Dendritic cell treated with granulocyte-macrophage colony-stimulating factor and Interleukin-4, amounts not matched to agents 40 ng/mL and 50 ng/mL, for 4 days (primary cell): ENCODE data around the gene RINL.

Experiments
- H3K27ac Mint-ChIP-seq: one replicate; pipeline ENCODE4 v1.8.0; 2022; ENCODE audit warnings: mild to moderate bottlenecking, mixed read lengths
- H3K27me3 Mint-ChIP-seq: one replicate; pipeline ENCODE4 v1.8.0; 2022; ENCODE audit warnings: mild to moderate bottlenecking, mixed read lengths
- H3K36me3 Mint-ChIP-seq: one replicate; pipeline ENCODE4 v1.8.0; 2022; ENCODE audit warnings: low read depth, mixed read lengths
- H3K4me1 Mint-ChIP-seq: one replicate; pipeline ENCODE4 v1.8.0; 2022; ENCODE audit warnings: low read depth, mixed read lengths
- H3K4me3 Mint-ChIP-seq: one replicate; pipeline ENCODE4 v1.8.0; 2022; ENCODE audit warnings: mild to moderate bottlenecking, moderate library complexity, mixed read lengths
- H3K9me3 Mint-ChIP-seq: one replicate; pipeline ENCODE4 v1.8.0; 2022; ENCODE audit warnings: mixed read lengths
- intact Hi-C: fragments of 100-400 bp; cut with micrococcal nuclease; formaldehyde crosslinking; loops from one replicate; pipeline ENCODE4 v1.15.0; 2022

RINL gene

DNA sequence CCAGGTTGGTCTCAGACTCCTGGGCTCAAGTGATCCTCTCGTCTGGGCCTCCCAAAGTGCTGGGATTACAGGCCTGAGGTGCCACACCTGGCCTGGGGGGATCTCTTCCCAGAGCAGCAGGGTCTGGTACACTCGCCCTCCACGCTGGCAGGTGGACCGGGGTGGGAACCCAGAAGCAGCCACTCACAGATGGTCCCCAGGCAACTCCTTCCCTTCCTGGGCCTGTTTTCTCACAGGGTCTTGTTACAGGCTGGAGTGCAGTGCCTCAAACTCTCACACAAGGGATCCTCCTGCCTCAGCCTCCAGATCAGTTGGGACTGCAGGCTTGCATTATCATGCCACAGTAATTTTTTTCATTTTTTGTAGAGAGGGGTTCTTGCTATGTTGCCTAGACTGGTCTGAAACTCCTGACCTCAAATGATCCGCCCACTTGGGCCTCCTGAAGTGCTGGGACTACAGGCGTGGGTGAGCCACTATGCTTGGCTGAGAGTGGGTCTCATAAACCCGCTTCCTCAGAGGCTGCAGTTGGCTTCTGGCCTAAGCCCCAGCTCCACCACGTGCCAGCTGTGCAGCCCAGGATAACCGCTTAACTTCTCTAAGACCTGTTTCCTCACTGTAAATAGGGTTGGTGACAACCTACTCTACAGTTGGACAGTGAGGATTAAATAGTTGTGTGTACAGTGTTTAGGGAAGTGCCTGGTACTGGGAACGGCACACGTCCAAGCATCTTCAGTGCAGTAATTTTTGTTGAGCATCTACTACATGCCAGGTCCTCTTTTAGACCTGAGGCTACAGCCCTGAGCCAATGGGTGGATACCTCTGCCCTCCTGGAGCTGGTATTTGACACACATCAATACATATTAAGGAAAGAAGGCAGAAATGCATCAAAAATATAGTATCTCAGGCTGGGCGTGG lies 34.8 kb upstream of the RINL start:
- Mint-ChIP-seq H3K36me3 (peaks cover 40% of the 10 kb centered on the region), H3K4me3 (no peak overlapping the region), H3K4me1 (peaks cover 17% of the 10 kb centered on the region), H3K27me3 (no peaks in the 10 kb centered on the region), H3K9me3 (no peaks in the 10 kb centered on the region), H3K27ac (no peak overlapping the region)
- intact Hi-C loops: no loop called here

- no peak overlapping the region for H3K4me3 Mint-ChIP-seq
- no peaks in the 10 kb centered on the region for H3K27me3 Mint-ChIP-seq
- H3K9me3 Mint-ChIP-seq: no peaks in the 10 kb centered on the region
- peaks cover 17% of the 10 kb centered on the region for H3K4me1 Mint-ChIP-seq
- peaks cover 53% of the 10 kb centered on the region for H3K36me3 Mint-ChIP-seq
- no peak overlapping the region for H3K27ac Mint-ChIP-seq
- intact Hi-C loops: no loop called here
Observed at GRCh38 chr19:38911388-38912001, 33.4 kb upstream of the RINL start.

GRCh38 chr19:38910488-38910887 lies 32.4 kb upstream of the RINL start:
- H3K4me1 Mint-ChIP-seq: peaks cover 17% of the 10 kb centered on the region
- peaks cover 53% of the 10 kb centered on the region for H3K36me3 Mint-ChIP-seq
- no peak overlapping the region for H3K4me3 Mint-ChIP-seq
- intact Hi-C loops: no loop called here
- no peak overlapping the region for H3K27ac Mint-ChIP-seq
- H3K27me3 Mint-ChIP-seq: no peaks in the 10 kb centered on the region
- no peaks in the 10 kb centered on the region for H3K9me3 Mint-ChIP-seq

GRCh38 chr19:38908911-38909310 lies 30.8 kb upstream of the RINL start:
- Mint-ChIP-seq H3K4me3 (no peak overlapping the region), H3K27me3 (no peaks in the 10 kb centered on the region), H3K9me3 (no peaks in the 10 kb centered on the region), H3K27ac (no peak overlapping the region), H3K36me3 (peaks cover 56% of the 10 kb centered on the region), H3K4me1 (peaks cover 16% of the 10 kb centered on the region)
- intact Hi-C loops: no loop called here

- no peak overlapping the region for H3K4me3 Mint-ChIP-seq
- H3K9me3 Mint-ChIP-seq: no peaks in the 10 kb centered on the region
- intact Hi-C loops: no loop called here
- peaks cover 4% of the 10 kb centered on the region for H3K4me1 Mint-ChIP-seq
- no peaks in the 10 kb centered on the region for H3K27me3 Mint-ChIP-seq
- H3K27ac Mint-ChIP-seq: no peak overlapping the region
- peaks cover 62% of the 10 kb centered on the region for H3K36me3 Mint-ChIP-seq
Observed at GRCh38 chr19:38907670-38908069, 29.6 kb upstream of the RINL start.

- Mint-ChIP-seq H3K36me3 (peaks cover 62% of the 10 kb centered on the region), H3K27me3 (no peaks in the 10 kb centered on the region), H3K4me1 (no peaks in the 10 kb centered on the region), H3K4me3 (no peak overlapping the region), H3K27ac (no peak overlapping the region), H3K9me3 (no peaks in the 10 kb centered on the region)
- intact Hi-C loops: no loop called here
Observed at GRCh38 chr19:38907227-38907626, 29.2 kb upstream of the RINL start.

DNA sequence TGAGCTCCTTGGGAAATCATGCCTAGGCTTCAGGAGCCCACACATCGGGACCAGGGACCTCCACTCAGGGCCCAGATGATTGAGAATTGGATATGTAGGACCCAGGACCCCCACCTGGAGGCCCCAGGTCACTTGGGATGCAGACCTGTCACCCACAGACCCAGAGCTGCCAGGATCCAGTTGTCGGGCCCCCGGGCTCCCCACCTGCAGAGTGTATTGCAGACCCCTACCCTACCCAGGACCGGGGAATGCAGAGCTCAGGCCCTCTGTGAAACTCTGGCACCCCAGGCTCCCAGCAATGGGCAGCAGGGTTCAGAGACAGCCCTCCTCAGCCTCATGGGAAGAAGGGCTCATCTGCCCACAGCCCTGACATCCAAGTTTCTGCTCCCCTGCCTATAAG lies 27.5 kb upstream of the RINL start:
- intact Hi-C loops: no loop called here
- H3K27ac Mint-ChIP-seq: no peak overlapping the region
- peaks cover 69% of the 10 kb centered on the region for H3K36me3 Mint-ChIP-seq
- H3K4me1 Mint-ChIP-seq: peaks cover 15% of the 10 kb centered on the region
- no peak overlapping the region for H3K4me3 Mint-ChIP-seq
- no peaks in the 10 kb centered on the region for H3K27me3 Mint-ChIP-seq
- H3K9me3 Mint-ChIP-seq: no peaks in the 10 kb centered on the region

GRCh38 chr19:38904581-38905539 lies 26.8 kb upstream of the RINL start:
- Mint-ChIP-seq H3K27ac (no peak overlapping the region), H3K4me1 (peaks cover 21% of the 10 kb centered on the region), H3K4me3 (no peak overlapping the region), H3K27me3 (no peaks in the 10 kb centered on the region), H3K9me3 (no peaks in the 10 kb centered on the region), H3K36me3 (peaks cover 75% of the 10 kb centered on the region)
- intact Hi-C loops: no loop called here

DNA sequence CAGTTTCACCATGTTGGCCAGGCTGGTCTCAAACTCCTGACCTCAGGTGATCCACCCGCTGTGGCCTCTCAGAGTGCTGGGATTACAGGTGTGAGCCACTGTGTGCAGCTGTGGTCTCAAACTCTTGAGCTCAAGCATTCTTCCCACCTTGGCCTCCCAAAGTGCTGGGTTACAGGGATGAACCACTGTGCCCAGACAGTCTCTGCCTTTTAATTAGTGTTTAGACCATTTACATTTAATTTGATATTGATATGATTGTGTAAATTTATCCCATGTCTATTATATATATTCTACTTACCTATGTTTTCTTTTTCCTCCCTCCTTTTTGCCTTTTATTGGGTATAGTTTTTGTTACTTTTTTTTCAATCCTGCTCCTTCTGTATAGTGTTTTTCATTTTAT lies 23.6 kb upstream of the RINL start:
- peaks cover 58% of the 10 kb centered on the region for H3K36me3 Mint-ChIP-seq
- H3K9me3 Mint-ChIP-seq: no peaks in the 10 kb centered on the region
- intact Hi-C loops: no loop called here
- H3K4me3 Mint-ChIP-seq: no peak overlapping the region
- peak overlapping the region; percentile 31 for H3K27ac Mint-ChIP-seq
- no peaks in the 10 kb centered on the region for H3K27me3 Mint-ChIP-seq
- peaks cover 38% of the 10 kb centered on the region for H3K4me1 Mint-ChIP-seq

- Mint-ChIP-seq H3K4me1 (peaks cover 41% of the 10 kb centered on the region), H3K4me3 (peak overlapping the region; percentile 72), H3K27ac (peak overlapping the region; percentile 89), H3K9me3 (no peaks in the 10 kb centered on the region), H3K36me3 (peaks cover 52% of the 10 kb centered on the region), H3K27me3 (no peaks in the 10 kb centered on the region)
- intact Hi-C loops: no loop called here
Observed at GRCh38 chr19:38900743-38901190, 22.7 kb upstream of the RINL start.

DNA sequence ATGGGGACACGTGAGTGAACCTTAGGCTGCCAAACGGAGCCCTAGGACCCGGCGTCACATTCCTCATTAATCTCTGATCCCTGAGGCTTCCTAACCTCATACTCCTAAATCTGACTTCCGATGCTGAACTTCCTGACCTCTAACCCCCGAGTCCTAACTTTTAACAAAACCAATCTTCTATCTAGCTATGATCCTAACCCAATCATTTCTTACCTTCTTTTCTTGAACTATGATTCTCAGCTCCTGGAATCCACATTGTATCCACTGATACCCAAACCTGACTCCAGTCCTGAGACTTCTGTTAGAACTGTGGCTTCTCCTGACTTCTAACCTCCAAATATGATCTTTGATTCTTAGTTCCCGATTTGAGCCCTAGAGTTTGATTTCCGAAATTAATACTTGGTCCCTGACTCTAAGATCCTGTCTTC lies 22.1 kb upstream of the RINL start:
- intact Hi-C loops: no loop called here
- H3K4me1 Mint-ChIP-seq: peaks cover 43% of the 10 kb centered on the region
- H3K27ac Mint-ChIP-seq: peak overlapping the region; percentile 89

DNA sequence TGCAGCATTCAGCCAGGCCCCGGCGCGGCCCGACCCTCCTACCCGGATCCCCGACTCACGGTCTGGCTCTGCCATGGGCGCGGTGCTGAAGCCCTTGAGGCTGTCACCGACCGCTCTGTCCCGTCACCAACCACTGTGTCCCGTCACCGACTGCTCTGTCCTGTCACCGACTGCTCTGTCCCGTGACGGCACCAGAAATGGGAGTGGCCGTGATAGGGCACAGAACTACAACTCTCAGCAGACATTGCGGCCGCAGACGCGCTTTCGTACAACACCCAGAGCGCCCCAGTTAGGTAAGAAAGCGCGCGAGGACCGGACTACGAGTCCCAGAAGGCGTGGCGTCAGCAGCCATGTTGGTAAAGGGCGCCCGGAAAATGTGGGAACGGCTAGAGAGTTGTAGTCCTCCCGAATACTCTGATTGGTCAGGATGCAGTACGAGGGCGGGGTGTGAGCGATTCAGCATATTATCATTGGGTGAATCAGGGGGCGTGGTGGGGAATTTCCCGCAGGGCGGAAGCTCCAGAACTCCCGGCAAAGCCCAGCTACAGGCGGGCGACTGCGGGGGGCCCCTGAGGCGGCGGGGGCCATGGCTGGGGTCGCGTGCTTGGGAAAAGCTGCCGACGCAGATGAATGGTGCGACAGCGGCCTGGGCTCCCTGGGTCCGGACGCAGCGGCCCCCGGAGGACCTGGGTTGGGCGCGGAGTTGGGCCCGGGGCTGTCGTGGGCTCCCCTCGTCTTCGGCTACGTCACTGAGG lies 21.5 kb upstream of the RINL start, which contains the start of the genes NFKBIB and SIRT2:
NFKBIB (plus strand) TSS at position 523 of the 755 bp plus-strand sequence; CDS start at position 587, 64 bp downstream.
SIRT2 (minus strand) TSS at position 172 of the 755 bp plus-strand sequence; CDS start at position 75, 97 bp downstream.
- Mint-ChIP-seq H3K4me3 (peak within 1 kb of the TSS; percentile 90), H3K27me3 (no peaks in the 10 kb centered on the region), H3K36me3 (peaks cover 52% of the 10 kb centered on the region), H3K4me1 (peaks cover 43% of the 10 kb centered on the region), H3K27ac (peak within 1 kb of the TSS; percentile 89), H3K9me3 (no peaks in the 10 kb centered on the region)
- intact Hi-C loops: loop anchor here (1.0 to 5.0 kb wide), 3 partner anchors 31 to 67 kb away; partner anchors contain the start of genes ECH1, MRPS12 and SARS2

More for the DNA sequence above, 22.1 kb upstream of the RINL start:
- Mint-ChIP-seq H3K4me3 (peak overlapping the region; percentile 90), H3K9me3 (no peaks in the 10 kb centered on the region), H3K27me3 (no peaks in the 10 kb centered on the region), H3K36me3 (peaks cover 52% of the 10 kb centered on the region)
